GM21786 (cell line): ENCODE measurements around the gene ATXN10.

Source experiments
- ATAC-seq: cut with Tn5 transposase; IDR thresholded peaks from one replicate; pipeline ENCODE4 v1.9.1; 2021; ENCODE audit not compliant: unreplicated experiment

Gene ATXN10

GRCh38 chr22:45817745-45818423 lies 146.2 kb downstream of the ATXN10 start:
- no peak for ATAC-seq

- ATAC-seq, result no peak
These were observed 146.9 kb downstream of the ATXN10 start for GRCh38 chr22:45818424-45819085.

- ATAC-seq, result no peak
These were observed 147.7 kb downstream of the ATXN10 start for GRCh38 chr22:45819305-45819704.

- ATAC-seq, result no peak
These were observed 151.7 kb downstream of the ATXN10 start for GRCh38 chr22:45823336-45823735.

GRCh38 chr22:45826520-45826919 lies 154.9 kb downstream of the ATXN10 start:
- no peak for ATAC-seq

GRCh38 chr22:45828841-45829240 lies 157.2 kb downstream of the ATXN10 start:
- no peak for ATAC-seq

GRCh38 chr22:45830531-45831245 lies 159.1 kb downstream of the ATXN10 start:
- no peak for ATAC-seq

- no peak for ATAC-seq
These were observed 159.8 kb downstream of the ATXN10 start for GRCh38 chr22:45831394-45831793.

GRCh38 chr22:45832180-45832579 lies 160.5 kb downstream of the ATXN10 start:
- ATAC-seq, result no peak

GRCh38 chr22:45832959-45833580 lies 161.4 kb downstream of the ATXN10 start:
- no peak for ATAC-seq

GRCh38 chr22:45833613-45834012 lies 162.0 kb downstream of the ATXN10 start:
- no peak for ATAC-seq

GRCh38 chr22:45834241-45834640 lies 162.6 kb downstream of the ATXN10 start:
- ATAC-seq, result no peak

- no peak for ATAC-seq
These were observed 163.2 kb downstream of the ATXN10 start for GRCh38 chr22:45834795-45835194.

- no peak for ATAC-seq
These were observed 165.0 kb downstream of the ATXN10 start for GRCh38 chr22:45836418-45837169.

GRCh38 chr22:45837508-45837907 lies 165.9 kb downstream of the ATXN10 start:
- ATAC-seq, result no peak

GRCh38 chr22:45838305-45838887 lies 166.8 kb downstream of the ATXN10 start:
- ATAC-seq, result no peak

- no peak for ATAC-seq
These were observed 168.8 kb downstream of the ATXN10 start for GRCh38 chr22:45840483-45840882.

GRCh38 chr22:45842291-45842991 lies 170.8 kb downstream of the ATXN10 start:
- no peak for ATAC-seq

GRCh38 chr22:45843031-45843430 lies 171.4 kb downstream of the ATXN10 start:
- ATAC-seq, result no peak

GRCh38 chr22:45843986-45844385 lies 172.4 kb downstream of the ATXN10 start:
- ATAC-seq, result no peak
